ENCODE measurements around the gene EIF4B.

The EIF4B gene

GRCh38 chr12:53056296-53056695, 50.0 kb downstream of the EIF4B start:
- Histone ChIP-seq H3K27ac (ENCODE audit: low read length) (no peak overlapping the region), H3K9ac (ENCODE audit: low read length) (no peak overlapping the region)

GRCh38 chr12:53056901-53057300, 50.6 kb downstream of the EIF4B start:
- Histone ChIP-seq H3K4me1 (ENCODE audit: control insufficient read depth, low read depth, low read length) (peaks cover 3% of the 10 kb centered on the region), H3K36me3 (ENCODE audit: control insufficient read depth, low read depth, low read length) (no peaks in the 10 kb centered on the region), H3K9ac (ENCODE audit: low read length) (no peak overlapping the region), H3K9me3 (ENCODE audit: control insufficient read depth, low read depth, low read length) (no peaks in the 10 kb centered on the region), H3K27me3 (ENCODE audit: control insufficient read depth, insufficient read depth, low read length) (peaks cover 14% of the 10 kb centered on the region), H3K4me3 (ENCODE audit: low read length) (no peak overlapping the region), H3K27ac (ENCODE audit: low read length) (no peak overlapping the region)

More at GRCh38 chr12:53056296-53056695, 50.0 kb downstream of the EIF4B start:
- Histone ChIP-seq H3K9me3 (ENCODE audit: control insufficient read depth, low read depth, low read length) (no peaks in the 10 kb centered on the region), H3K4me1 (ENCODE audit: control insufficient read depth, low read depth, low read length) (peaks cover 3% of the 10 kb centered on the region), H3K36me3 (ENCODE audit: control insufficient read depth, low read depth, low read length) (no peaks in the 10 kb centered on the region), H3K27me3 (ENCODE audit: control insufficient read depth, insufficient read depth, low read length) (peaks cover 14% of the 10 kb centered on the region), H3K4me3 (ENCODE audit: low read length) (no peak overlapping the region)

GRCh38 chr12:53057816-53058500, 51.7 kb downstream of the EIF4B start:
- H3K36me3 ChIP-seq (ENCODE audit: control insufficient read depth, low read depth, low read length): no peaks in the 10 kb centered on the region
- no peak overlapping the region for H3K4me3 ChIP-seq (ENCODE audit: low read length)
- H3K27me3 ChIP-seq (ENCODE audit: control insufficient read depth, insufficient read depth, low read length): peaks cover 14% of the 10 kb centered on the region
- H3K9ac ChIP-seq (ENCODE audit: low read length): no peak overlapping the region
- peaks cover 3% of the 10 kb centered on the region for H3K4me1 ChIP-seq (ENCODE audit: control insufficient read depth, low read depth, low read length)
- H3K27ac ChIP-seq (ENCODE audit: low read length): no peak overlapping the region
- H3K9me3 ChIP-seq (ENCODE audit: control insufficient read depth, low read depth, low read length): no peaks in the 10 kb centered on the region

- Histone ChIP-seq H3K27me3 (ENCODE audit: control insufficient read depth, insufficient read depth, low read length) (peaks cover 14% of the 10 kb centered on the region), H3K9me3 (ENCODE audit: control insufficient read depth, low read depth, low read length) (no peaks in the 10 kb centered on the region), H3K4me1 (ENCODE audit: control insufficient read depth, low read depth, low read length) (no peaks in the 10 kb centered on the region), H3K36me3 (ENCODE audit: control insufficient read depth, low read depth, low read length) (no peaks in the 10 kb centered on the region), H3K9ac (ENCODE audit: low read length) (no peak overlapping the region), H3K4me3 (ENCODE audit: low read length) (no peak overlapping the region), H3K27ac (ENCODE audit: low read length) (no peak overlapping the region)
Measured at GRCh38 chr12:53058674-53059433, 52.6 kb downstream of the EIF4B start.

- H3K27me3 ChIP-seq (ENCODE audit: control insufficient read depth, insufficient read depth, low read length): peaks cover 14% of the 10 kb centered on the region
- no peaks in the 10 kb centered on the region for H3K9me3 ChIP-seq (ENCODE audit: control insufficient read depth, low read depth, low read length)
- no peak overlapping the region for H3K9ac ChIP-seq (ENCODE audit: low read length)
- H3K36me3 ChIP-seq (ENCODE audit: control insufficient read depth, low read depth, low read length): no peaks in the 10 kb centered on the region
- H3K4me1 ChIP-seq (ENCODE audit: control insufficient read depth, low read depth, low read length): no peaks in the 10 kb centered on the region
- no peak overlapping the region for H3K27ac ChIP-seq (ENCODE audit: low read length)
- H3K4me3 ChIP-seq (ENCODE audit: low read length): no peak overlapping the region
Measured at GRCh38 chr12:53059434-53060063, 53.3 kb downstream of the EIF4B start.

- no peaks in the 10 kb centered on the region for H3K36me3 ChIP-seq (ENCODE audit: control insufficient read depth, low read depth, low read length)
- H3K27me3 ChIP-seq (ENCODE audit: control insufficient read depth, insufficient read depth, low read length): peaks cover 14% of the 10 kb centered on the region
- H3K9ac ChIP-seq (ENCODE audit: low read length): no peak overlapping the region
- no peaks in the 10 kb centered on the region for H3K4me1 ChIP-seq (ENCODE audit: control insufficient read depth, low read depth, low read length)
- H3K27ac ChIP-seq (ENCODE audit: low read length): no peak overlapping the region
- H3K9me3 ChIP-seq (ENCODE audit: control insufficient read depth, low read depth, low read length): no peaks in the 10 kb centered on the region
- H3K4me3 ChIP-seq (ENCODE audit: low read length): no peak overlapping the region
Measured at GRCh38 chr12:53060064-53060720, 53.9 kb downstream of the EIF4B start.

GRCh38 chr12:53060721-53061276, 54.5 kb downstream of the EIF4B start:
- H3K9ac ChIP-seq (ENCODE audit: low read length): no peak overlapping the region
- no peaks in the 10 kb centered on the region for H3K9me3 ChIP-seq (ENCODE audit: control insufficient read depth, low read depth, low read length)
- H3K27ac ChIP-seq (ENCODE audit: low read length): no peak overlapping the region
- H3K4me1 ChIP-seq (ENCODE audit: control insufficient read depth, low read depth, low read length): no peaks in the 10 kb centered on the region
- H3K27me3 ChIP-seq (ENCODE audit: control insufficient read depth, insufficient read depth, low read length): peaks cover 14% of the 10 kb centered on the region
- H3K36me3 ChIP-seq (ENCODE audit: control insufficient read depth, low read depth, low read length): no peaks in the 10 kb centered on the region
- H3K4me3 ChIP-seq (ENCODE audit: low read length): no peak overlapping the region

GRCh38 chr12:53061404-53062010, 55.3 kb downstream of the EIF4B start:
- Histone ChIP-seq H3K9ac (ENCODE audit: low read length) (no peak overlapping the region), H3K36me3 (ENCODE audit: control insufficient read depth, low read depth, low read length) (no peaks in the 10 kb centered on the region), H3K27me3 (ENCODE audit: control insufficient read depth, insufficient read depth, low read length) (peaks cover 11% of the 10 kb centered on the region), H3K9me3 (ENCODE audit: control insufficient read depth, low read depth, low read length) (no peaks in the 10 kb centered on the region), H3K4me3 (ENCODE audit: low read length) (no peak overlapping the region), H3K27ac (ENCODE audit: low read length) (no peak overlapping the region), H3K4me1 (ENCODE audit: control insufficient read depth, low read depth, low read length) (no peaks in the 10 kb centered on the region)

- H3K9ac ChIP-seq (ENCODE audit: low read length): no peak overlapping the region
Measured at GRCh38 chr12:53062011-53062961, 56.0 kb downstream of the EIF4B start.

GRCh38 chr12:53062977-53063707, 56.9 kb downstream of the EIF4B start:
- no peaks in the 10 kb centered on the region for H3K4me1 ChIP-seq (ENCODE audit: control insufficient read depth, low read depth, low read length)
- no peak overlapping the region for H3K27ac ChIP-seq (ENCODE audit: low read length)
- no peaks in the 10 kb centered on the region for H3K9me3 ChIP-seq (ENCODE audit: control insufficient read depth, low read depth, low read length)
- H3K27me3 ChIP-seq (ENCODE audit: control insufficient read depth, insufficient read depth, low read length): no peaks in the 10 kb centered on the region
- H3K36me3 ChIP-seq (ENCODE audit: control insufficient read depth, low read depth, low read length): no peaks in the 10 kb centered on the region
- no peak overlapping the region for H3K9ac ChIP-seq (ENCODE audit: low read length)
- H3K4me3 ChIP-seq (ENCODE audit: low read length): no peak overlapping the region

More at GRCh38 chr12:53062011-53062961, 56.0 kb downstream of the EIF4B start:
- Histone ChIP-seq H3K4me1 (ENCODE audit: control insufficient read depth, low read depth, low read length) (no peaks in the 10 kb centered on the region), H3K36me3 (ENCODE audit: control insufficient read depth, low read depth, low read length) (no peaks in the 10 kb centered on the region), H3K4me3 (ENCODE audit: low read length) (no peak overlapping the region), H3K27me3 (ENCODE audit: control insufficient read depth, insufficient read depth, low read length) (peaks cover 4% of the 10 kb centered on the region), H3K27ac (ENCODE audit: low read length) (no peak overlapping the region), H3K9me3 (ENCODE audit: control insufficient read depth, low read depth, low read length) (no peaks in the 10 kb centered on the region)
